ENCODE measurements around the gene PBX4.

Gene PBX4

GRCh38 chr19:19634516-19635312 lies 16.2 kb upstream of the PBX4 start:
- TF ChIP-seq CTCF (IDR thresholded peaks at IDR 0.05): no peak

GRCh38 chr19:19633711-19634515 lies 15.4 kb upstream of the PBX4 start:
- TF ChIP-seq CTCF (IDR thresholded peaks at IDR 0.05): no peak

GRCh38 chr19:19632661-19633060 lies 14.2 kb upstream of the PBX4 start:
- no peak for TF ChIP-seq CTCF (IDR thresholded peaks at IDR 0.05)

GRCh38 chr19:19631346-19631745 lies 12.9 kb upstream of the PBX4 start:
- no peak for TF ChIP-seq CTCF (IDR thresholded peaks at IDR 0.05)

- no peak for TF ChIP-seq CTCF (IDR thresholded peaks at IDR 0.05)
These were observed 11.9 kb upstream of the PBX4 start for GRCh38 chr19:19630426-19630825.

GRCh38 chr19:19630062-19630414 lies 11.6 kb upstream of the PBX4 start:
- no peak for TF ChIP-seq CTCF (IDR thresholded peaks at IDR 0.05)

- no peak for TF ChIP-seq CTCF (IDR thresholded peaks at IDR 0.05)
These were observed 10.1 kb upstream of the PBX4 start for GRCh38 chr19:19628501-19629134.
